ENCODE data around the gene KLHL1. TPM values are rescaled to one million over a fixed set of nuclear protein-coding genes. Genes with fewer than 3 reads are reported as not detected.

Gene KLHL1
- total and polyA plus RNA-seq, 9 of the 15 experiments (the other 6 are each of a cell fraction or from before 2014, with no cell fraction given): not detected

GRCh38 chr13:69657676-69658075 lies 450.6 kb downstream of the KLHL1 start (continued):
- TF ChIP-seq, protein P1, sequence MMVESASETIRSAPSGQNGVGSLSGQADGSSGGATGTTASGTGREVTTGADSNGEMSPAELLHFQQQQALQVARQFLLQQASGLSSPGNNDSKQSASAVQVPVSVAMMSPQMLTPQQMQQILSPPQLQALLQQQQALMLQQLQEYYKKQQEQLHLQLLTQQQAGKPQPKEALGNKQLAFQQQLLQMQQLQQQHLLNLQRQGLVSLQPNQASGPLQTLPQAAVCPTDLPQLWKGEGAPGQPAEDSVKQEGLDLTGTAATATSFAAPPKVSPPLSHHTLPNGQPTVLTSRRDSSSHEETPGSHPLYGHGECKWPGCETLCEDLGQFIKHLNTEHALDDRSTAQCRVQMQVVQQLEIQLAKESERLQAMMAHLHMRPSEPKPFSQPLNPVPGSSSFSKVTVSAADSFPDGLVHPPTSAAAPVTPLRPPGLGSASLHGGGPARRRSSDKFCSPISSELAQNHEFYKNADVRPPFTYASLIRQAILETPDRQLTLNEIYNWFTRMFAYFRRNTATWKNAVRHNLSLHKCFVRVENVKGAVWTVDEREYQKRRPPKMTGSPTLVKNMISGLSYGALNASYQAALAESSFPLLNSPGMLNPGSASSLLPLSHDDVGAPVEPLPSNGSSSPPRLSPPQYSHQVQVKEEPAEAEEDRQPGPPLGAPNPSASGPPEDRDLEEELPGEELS (CRISPR knock-in tag; IDR thresholded peaks at IDR 0.05; ENCODE audit: borderline replicate concordance): no peak
- no peak for TF ChIP-seq HBP1 (CRISPR knock-in tag; IDR thresholded peaks at IDR 0.05)
- no peak for TF ChIP-seq ZBTB7A (IDR thresholded peaks at IDR 0.05; ENCODE audit: borderline replicate concordance, control insufficient read depth, low read depth, low read length)
- no peak for TF ChIP-seq SFPQ (IDR thresholded peaks at IDR 0.05; ENCODE audit: low read depth, low read length)
- no peak for TF ChIP-seq FOXP1 (CRISPR knock-in tag; IDR thresholded peaks at IDR 0.05)
- TF ChIP-seq, protein P2, sequence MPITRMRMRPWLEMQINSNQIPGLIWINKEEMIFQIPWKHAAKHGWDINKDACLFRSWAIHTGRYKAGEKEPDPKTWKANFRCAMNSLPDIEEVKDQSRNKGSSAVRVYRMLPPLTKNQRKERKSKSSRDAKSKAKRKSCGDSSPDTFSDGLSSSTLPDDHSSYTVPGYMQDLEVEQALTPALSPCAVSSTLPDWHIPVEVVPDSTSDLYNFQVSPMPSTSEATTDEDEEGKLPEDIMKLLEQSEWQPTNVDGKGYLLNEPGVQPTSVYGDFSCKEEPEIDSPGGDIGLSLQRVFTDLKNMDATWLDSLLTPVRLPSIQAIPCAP (CRISPR knock-in tag; IDR thresholded peaks at IDR 0.05; ENCODE audit: borderline replicate concordance): no peak
- TF ChIP-seq MAFF (IDR thresholded peaks at IDR 0.05; ENCODE audit: low read length): no peak
- TF ChIP-seq SAFB2 (IDR thresholded peaks at IDR 0.05; ENCODE audit: borderline replicate concordance, low read depth, low read length, severe bottlenecking): no peak
- TF ChIP-seq MAFG (tag; conservative IDR thresholded peaks at IDR 0.05): no peak
- TF ChIP-seq, protein P3, sequence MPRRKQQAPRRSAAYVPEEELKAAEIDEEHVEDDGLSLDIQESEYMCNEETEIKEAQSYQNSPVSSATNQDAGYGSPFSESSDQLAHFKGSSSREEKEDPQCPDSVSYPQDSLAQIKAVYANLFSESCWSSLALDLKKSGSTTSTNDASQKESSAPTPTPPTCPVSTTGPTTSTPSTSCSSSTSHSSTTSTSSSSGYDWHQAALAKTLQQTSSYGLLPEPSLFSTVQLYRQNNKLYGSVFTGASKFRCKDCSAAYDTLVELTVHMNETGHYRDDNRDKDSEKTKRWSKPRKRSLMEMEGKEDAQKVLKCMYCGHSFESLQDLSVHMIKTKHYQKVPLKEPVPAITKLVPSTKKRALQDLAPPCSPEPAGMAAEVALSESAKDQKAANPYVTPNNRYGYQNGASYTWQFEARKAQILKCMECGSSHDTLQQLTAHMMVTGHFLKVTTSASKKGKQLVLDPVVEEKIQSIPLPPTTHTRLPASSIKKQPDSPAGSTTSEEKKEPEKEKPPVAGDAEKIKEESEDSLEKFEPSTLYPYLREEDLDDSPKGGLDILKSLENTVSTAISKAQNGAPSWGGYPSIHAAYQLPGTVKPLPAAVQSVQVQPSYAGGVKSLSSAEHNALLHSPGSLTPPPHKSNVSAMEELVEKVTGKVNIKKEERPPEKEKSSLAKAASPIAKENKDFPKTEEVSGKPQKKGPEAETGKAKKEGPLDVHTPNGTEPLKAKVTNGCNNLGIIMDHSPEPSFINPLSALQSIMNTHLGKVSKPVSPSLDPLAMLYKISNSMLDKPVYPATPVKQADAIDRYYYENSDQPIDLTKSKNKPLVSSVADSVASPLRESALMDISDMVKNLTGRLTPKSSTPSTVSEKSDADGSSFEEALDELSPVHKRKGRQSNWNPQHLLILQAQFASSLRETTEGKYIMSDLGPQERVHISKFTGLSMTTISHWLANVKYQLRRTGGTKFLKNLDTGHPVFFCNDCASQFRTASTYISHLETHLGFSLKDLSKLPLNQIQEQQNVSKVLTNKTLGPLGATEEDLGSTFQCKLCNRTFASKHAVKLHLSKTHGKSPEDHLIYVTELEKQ (CRISPR knock-in tag; IDR thresholded peaks at IDR 0.05): no peak
- TF ChIP-seq, protein P4, sequence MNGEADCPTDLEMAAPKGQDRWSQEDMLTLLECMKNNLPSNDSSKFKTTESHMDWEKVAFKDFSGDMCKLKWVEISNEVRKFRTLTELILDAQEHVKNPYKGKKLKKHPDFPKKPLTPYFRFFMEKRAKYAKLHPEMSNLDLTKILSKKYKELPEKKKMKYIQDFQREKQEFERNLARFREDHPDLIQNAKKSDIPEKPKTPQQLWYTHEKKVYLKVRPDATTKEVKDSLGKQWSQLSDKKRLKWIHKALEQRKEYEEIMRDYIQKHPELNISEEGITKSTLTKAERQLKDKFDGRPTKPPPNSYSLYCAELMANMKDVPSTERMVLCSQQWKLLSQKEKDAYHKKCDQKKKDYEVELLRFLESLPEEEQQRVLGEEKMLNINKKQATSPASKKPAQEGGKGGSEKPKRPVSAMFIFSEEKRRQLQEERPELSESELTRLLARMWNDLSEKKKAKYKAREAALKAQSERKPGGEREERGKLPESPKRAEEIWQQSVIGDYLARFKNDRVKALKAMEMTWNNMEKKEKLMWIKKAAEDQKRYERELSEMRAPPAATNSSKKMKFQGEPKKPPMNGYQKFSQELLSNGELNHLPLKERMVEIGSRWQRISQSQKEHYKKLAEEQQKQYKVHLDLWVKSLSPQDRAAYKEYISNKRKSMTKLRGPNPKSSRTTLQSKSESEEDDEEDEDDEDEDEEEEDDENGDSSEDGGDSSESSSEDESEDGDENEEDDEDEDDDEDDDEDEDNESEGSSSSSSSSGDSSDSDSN (IDR thresholded peaks at IDR 0.05; ENCODE audit: borderline replicate concordance in 1 of 2, low read depth in 2 of 2, low read length in 2 of 2): no peak
- TF ChIP-seq MBD2 (IDR thresholded peaks at IDR 0.05; ENCODE audit: borderline replicate concordance, low read depth): no peak
